Stimulated activated CD8-positive, alpha-beta memory T cell treated with anti-CD3 and anti-CD28 coated beads, Interleukin-7, amount 100 ng/mL, for 1 hour (primary cell): ENCODE data around the gene CIART.
"Not testable (repeated sequence)": the region's sequence is repeated elsewhere in the genome, so short reads cannot be mapped to it uniquely, and the experiment has no call there.

Source experiments
- DNase-seq, 2 donors: peaks; one replicate each; pipeline ENCODE4 v3.0.0-alpha.2; 2020; ENCODE audit warnings: low read depth in 2 of 2

Gene CIART

DNA sequence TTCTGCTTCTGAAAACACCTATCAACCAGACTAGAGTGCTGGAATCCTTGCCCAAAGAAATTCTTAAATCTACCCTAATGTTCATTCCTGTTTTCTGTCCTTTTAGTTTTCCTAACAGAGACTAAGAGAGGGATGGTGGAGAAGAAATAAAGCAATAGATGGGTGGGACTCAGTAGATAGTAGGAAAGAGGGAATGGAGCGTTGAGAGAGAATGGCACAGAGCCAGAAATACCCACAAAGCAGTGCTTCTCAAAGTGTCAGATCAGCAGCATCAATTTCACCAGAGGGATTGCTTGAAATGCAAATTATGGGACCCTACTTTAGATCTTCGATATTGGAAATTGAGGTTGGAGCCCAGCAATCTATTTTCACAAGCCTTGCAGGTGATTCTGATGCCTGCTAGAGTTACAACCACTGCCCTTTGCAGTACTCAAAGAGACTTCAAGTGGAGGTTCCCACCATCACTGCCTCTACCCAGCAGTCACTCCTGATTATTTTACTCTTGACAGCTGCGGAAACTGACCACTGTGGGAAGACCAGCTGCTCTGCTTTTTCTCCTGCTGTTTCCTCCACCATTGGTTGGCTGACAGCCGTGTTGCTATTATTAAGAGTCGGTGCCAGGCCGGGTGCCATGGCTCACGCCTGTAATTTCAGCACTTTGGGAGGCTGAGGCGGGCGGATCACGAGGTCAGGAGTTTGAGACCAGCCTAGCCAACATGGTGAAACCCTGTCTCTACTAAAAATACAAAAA, 27.6 kb downstream of the CIART start:
- DNase-seq, result no peak

DNA sequence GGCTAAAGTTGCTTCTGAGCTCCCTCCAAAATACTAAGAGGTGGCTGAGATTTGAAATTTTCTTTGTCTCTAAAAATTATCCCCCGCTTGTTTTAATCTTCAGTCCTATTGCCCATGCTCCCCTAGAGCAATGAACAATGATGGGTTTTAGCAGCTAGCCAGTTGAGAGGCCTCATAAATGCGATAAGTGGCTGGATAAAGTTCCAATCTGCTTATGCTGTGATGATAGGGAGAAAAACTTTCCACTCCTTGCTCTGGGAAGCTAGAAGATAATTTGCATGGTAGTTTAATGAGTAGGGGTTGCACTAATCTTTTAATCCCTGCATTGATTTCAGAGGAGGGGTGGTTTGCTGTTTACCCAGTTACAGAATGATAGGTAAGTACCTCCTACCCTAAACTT, 29.4 kb downstream of the CIART start:
- DNase-seq, result no peak

DNA sequence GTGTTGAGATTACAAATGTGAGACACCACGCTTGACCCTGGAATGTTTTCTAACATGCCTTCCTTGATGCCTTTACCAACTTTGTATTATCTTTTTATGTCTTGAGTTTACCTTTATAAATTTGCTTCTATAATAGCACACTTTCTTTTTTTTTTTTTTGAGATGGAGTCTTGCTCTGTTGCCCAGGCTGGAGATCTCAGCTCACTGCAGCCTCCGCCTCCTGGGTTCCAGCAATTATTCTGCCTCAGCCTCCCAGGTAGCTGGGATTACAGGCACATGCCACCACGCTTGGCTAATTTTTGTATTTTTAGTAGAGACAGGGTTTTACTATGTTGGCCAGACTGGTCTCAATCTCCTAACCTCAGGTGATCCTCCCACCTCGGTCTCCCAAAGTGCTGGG, 32.3 kb downstream of the CIART start:
- DNase-seq, result not testable (repeated sequence)

DNA sequence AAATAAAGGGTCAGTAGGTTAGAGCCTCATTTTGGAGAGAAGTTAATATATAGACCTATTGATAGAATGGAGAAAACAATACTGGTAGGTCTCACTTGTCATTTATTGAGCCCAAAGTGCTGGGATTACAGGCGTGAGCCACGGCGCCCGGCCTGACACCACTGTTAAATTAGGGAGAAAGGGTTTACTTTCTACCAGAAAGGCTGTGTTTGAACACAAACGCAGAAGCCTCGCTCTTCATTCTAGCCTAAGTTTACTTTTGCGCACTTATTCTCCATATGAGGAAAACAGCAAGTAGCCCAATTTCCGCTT, 38.3 kb downstream of the CIART start:
- DNase-seq, result no peak

DNA sequence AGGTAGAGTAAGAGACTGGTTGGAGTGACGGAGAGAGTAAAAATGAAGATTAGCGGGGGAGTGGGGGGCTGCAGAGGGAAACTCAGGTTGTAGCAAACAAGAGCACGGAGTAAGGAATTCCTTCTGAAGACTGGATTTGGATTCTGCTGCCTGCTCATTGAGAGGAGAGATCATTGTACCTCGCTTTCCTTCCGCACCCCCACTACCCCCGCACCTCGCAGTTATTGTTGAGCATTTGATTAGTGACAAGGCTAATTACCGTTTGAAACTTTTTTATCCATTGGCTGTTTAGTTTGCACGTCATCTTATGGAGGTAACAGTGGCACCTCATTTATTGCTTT, 39.4 kb downstream of the CIART start:
- DNase-seq, result no peak

DNA sequence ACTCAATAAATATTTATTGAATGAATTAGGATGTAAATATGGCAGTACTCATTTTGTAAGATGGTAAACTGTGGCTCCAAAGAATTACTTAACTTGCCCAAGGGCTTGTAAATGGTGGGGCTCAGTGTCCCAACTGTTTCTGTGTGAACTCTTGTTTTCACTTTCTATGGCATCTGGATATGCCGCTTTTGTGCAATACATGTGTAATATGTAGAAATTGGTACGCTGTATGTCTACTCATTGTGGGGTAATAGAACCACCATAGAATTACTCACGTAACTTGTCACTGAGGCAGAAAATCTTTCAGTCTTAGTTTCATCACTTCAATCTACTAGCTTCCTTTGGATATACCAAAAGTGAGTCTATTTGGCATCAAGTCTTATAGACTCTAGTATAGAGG, 40.0 kb downstream of the CIART start:
- DNase-seq, result no peak

DNA sequence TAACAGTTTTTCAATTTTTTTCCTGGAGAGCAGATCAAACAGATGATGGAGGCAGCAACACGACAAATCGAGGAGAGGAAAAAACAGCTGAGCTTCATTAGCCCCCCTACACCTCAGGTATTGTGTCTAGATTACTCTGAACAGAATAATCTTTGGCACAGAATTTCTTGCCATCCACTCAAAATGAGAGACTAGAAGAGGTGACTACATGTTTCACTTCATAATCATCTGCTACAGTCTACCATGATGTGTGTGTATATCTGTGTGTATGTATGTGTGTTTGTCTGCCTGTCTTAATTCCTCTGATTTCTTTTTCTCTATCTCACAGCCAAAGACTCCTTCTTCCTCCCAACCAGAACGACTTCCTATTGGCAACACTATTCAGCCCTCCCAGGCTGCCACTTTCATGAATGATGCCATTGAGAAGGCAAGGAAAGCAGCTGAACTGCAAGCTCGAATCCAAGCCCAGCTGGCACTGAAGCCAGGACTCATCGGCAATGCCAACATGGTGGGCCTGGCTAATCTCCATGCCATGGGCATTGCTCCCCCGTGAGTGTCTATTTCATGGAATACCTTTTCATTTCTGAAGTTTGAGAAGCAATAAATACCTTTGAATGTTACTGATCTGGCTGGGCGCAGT, 50.4 kb downstream of the CIART start:
- no peak for DNase-seq
